Fibroblast of pulmonary artery (primary cell): ENCODE results near the gene ESRP2.

Experiments used
- DNase-seq: peaks from one replicate; pipeline ENCODE4 v3.0.0-alpha.2; 2010; ENCODE audit warnings: low read depth
- H3K4me3 ChIP-seq: replicated peaks from 2 replicates; pipeline ENCODE4 v1.5.1; 2011; ENCODE audit warnings: low read depth, mild to moderate bottlenecking, control low read depth, low read length, moderate library complexity
- TF ChIP-seq, protein P1 (sequence below): IDR thresholded peaks from 2 replicates; pipeline ENCODE4 v1.5.1; 2011; ENCODE audit warnings: mild to moderate bottlenecking, control low read depth, low read length, inconsistent platforms; ENCODE audit errors: missing control alignments

ESRP2 gene

DNA sequence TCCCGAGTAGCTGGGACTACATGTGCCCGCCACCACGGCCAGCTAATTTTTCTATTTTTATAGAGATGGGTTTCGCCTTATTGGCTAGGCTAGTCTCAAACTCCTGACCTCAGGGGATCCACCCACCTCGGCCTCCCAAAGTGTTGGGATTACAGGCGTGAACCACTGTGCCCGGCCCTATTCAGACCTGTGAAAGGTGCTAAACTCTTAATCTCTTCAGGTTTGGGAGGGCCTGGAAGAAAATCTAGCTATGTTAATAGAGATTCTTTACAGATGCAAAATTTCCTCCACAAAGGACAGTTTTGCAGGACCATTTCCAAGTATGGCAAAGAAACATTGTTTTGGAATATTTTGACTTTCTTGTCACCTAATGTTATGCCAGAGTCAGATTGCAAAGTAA, 6.2 kb upstream of the ESRP2 start:
- TF ChIP-seq, protein P1, sequence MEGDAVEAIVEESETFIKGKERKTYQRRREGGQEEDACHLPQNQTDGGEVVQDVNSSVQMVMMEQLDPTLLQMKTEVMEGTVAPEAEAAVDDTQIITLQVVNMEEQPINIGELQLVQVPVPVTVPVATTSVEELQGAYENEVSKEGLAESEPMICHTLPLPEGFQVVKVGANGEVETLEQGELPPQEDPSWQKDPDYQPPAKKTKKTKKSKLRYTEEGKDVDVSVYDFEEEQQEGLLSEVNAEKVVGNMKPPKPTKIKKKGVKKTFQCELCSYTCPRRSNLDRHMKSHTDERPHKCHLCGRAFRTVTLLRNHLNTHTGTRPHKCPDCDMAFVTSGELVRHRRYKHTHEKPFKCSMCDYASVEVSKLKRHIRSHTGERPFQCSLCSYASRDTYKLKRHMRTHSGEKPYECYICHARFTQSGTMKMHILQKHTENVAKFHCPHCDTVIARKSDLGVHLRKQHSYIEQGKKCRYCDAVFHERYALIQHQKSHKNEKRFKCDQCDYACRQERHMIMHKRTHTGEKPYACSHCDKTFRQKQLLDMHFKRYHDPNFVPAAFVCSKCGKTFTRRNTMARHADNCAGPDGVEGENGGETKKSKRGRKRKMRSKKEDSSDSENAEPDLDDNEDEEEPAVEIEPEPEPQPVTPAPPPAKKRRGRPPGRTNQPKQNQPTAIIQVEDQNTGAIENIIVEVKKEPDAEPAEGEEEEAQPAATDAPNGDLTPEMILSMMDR: no peak
- no peak for DNase-seq
- H3K4me3 ChIP-seq: no peak overlapping the region

DNA sequence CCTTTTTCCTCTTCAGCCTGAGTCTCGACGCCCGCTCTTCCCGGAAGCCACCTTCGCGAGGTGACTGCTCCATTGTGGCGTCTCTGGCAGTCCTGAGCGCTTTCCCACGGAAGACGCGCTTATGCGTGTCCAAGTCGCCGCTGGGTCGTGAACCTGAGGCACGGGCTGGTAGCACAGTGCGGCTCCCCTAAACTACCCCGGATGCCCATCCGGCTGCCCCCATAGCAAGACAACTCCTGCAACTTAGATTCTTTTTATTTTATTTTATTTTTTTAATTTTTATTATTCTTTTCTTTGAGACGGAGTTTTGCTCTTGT, 2.1 kb upstream of the ESRP2 start:
- TF ChIP-seq, protein P1: no peak
- H3K4me3 ChIP-seq: peak overlapping the region; percentile 54
- DNase-seq: no peak

DNA sequence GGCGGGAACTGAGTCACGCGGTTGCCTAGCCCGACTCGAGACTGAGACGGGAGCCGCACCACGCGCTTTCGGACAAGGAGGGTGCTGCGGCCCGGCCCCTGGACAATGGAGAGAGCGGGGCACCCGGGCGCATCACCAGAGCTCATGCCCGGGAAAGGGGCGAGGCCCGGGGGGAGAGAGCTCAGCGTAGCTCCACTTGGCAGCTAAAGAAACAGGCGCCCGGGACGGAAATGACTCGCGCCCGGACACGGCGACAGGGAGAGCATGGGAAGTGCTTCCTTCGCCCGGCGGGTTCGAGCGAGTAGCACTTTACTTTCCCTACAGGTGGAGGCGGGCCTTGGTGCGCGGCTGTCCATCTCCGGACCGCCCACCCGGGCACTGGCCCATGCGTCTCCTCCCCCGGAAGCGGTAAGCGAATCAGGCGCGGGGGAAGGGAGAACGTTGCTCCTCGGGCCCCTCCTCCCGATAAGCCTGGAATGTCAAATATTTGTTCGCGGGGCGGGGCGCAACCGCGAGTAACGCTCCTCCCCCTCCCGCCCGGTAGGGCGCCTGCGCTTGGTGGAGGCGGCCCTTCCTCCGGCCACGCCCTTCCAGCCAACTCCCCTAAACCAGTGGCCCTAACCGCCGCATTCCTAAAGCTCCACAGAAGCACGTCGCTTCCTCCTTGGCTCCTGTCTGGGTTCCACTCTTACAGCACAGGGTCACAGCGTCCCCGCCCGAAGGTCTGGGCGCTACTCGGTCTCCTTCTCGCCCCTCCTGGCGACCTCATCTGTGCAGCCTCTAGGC, 1.5 kb upstream of the ESRP2 start:
- TF ChIP-seq, protein P1: no peak
- H3K4me3 ChIP-seq: peak overlapping the region; percentile 64
- DNase-seq: peak; percentile 98

DNA sequence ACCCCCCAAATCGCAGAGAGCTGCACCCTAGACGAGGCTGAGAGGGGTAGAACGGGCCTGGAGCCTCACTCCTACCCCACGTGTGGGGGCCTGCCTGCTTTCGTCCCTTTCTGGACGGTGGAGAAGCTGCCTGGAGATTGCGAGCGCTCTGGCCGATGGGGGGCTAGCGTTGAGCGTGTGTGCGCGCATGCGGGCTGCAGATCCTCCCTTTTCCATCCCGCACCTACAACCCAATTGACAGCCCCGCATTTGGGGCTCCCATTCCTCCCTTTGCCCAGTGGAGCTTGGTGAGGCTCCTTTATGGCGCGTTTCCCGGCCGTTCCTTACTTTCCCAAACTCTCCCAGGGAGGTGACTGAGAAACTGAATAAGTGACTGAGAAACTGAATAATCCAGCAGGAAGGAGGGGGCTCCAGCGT, 907 bp upstream of the ESRP2 start:
- TF ChIP-seq, protein P1: no peak
- no peak for DNase-seq
- peak overlapping the region; percentile 64 for H3K4me3 ChIP-seq

DNA sequence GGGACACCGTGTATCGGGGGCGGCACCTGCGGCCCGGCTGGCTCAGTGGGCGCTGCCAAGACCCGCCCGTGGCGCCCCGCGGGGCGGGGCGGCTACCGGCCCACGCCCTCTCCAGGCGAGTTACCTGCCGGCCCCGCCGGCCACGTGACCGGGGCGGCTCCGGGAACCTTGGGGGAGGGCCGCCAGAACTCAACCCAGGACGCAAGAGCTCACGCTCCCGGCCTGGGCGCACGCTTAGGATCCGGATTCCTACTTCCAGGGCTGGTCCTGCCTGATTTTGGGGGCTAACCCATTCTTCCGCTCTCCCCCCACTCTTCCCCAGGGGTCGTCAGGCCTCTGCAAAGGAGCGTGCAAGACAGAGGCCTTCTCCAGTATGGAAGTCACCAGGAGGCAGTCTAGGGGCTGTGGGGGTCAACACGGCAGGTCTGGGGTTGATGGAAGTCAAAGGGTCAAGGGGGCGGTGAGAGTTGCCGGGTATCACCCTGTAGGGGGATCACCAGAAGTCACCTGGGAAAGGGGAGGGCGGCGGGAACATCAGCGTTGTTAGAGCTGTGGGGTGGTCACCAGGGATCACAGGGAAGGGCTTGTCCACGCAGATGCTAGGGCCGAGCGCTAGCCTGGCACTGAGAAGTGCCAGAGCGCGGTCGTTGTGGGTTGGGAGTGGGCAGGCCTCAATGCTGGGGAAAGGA, 354 bp upstream of the ESRP2 start:
- no peak for DNase-seq
- no peak overlapping the region for H3K4me3 ChIP-seq
- TF ChIP-seq, protein P1: no peak

DNA sequence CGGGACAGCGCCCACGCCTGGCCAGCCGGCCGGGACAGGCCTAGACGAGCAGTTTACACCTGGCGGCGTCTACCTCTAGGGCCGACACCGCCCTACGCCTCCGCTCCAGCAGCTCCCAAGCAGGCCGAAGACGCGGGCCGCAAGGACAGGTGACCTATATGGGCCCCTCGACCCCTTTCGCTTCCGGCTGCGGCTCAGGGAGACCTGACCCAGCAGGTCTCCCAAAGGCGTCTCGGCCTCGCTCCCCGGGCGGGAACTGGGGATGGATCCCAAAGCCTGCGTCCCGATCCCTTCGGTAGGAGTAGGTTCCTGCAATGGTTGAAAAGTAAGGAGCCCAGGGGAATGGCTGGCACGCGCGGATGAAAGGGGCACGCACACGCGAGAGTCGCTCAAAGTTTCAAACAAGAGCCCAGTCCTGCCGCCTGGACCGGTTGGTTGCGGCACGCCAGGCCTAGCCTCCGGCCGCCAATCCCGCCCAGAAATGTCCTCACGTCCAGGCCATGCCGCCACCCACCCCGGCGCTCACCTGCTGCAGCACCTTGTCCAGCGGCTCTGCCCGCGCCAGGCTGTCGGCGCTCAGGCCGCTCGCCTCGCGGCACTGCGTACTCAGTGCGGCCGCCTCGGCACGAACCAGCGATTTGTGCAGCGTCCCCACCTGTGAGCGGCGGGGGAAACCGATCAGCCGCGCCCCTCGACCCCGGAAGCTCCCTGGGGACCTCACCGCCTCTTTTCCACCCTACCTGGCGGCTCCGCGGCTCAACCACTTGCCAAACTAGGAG, 630 bp downstream of the ESRP2 start:
- TF ChIP-seq, protein P1: no peak
- H3K4me3 ChIP-seq: no peak overlapping the region
- no peak for DNase-seq
